Epidermal melanocyte (primary cell): ENCODE measurements around the gene RBM39.
"Not testable (repeated sequence)": the region's sequence is repeated elsewhere in the genome, so short reads cannot be mapped to it uniquely, and the experiment has no call there.

Experiments
- DNase-seq: peaks from one replicate; pipeline ENCODE4 v3.0.0; 2011; ENCODE audit warnings: low spot score; ENCODE audit not compliant: insufficient read length

RBM39 gene

GRCh38 chr20:35706591-35707529, 35.2 kb downstream of the RBM39 start:
- DNase-seq, result not testable (repeated sequence)

DNA sequence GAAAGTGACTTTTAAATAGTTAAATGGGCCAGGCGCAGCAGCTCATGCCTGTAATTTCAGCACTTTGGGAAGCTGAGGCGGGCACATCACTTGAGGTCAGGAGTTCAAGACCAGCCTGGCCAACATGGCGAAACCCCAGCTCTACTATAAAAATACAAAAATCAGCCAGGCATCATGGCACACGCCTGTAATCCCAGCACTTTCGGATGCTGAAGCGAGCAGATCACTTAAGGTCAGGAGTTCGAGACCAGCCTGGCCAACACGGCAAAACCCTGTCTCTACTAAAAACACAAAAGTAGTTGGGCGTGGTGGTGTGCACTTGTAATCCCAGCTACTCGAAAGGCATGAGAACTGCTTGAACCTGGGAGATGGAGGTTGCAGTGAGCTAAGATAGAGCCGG, 36.2 kb downstream of the RBM39 start:
- not testable (repeated sequence) for DNase-seq

- DNase-seq, result no peak
Measured at GRCh38 chr20:35704514-35705261, 37.4 kb downstream of the RBM39 start.

DNA sequence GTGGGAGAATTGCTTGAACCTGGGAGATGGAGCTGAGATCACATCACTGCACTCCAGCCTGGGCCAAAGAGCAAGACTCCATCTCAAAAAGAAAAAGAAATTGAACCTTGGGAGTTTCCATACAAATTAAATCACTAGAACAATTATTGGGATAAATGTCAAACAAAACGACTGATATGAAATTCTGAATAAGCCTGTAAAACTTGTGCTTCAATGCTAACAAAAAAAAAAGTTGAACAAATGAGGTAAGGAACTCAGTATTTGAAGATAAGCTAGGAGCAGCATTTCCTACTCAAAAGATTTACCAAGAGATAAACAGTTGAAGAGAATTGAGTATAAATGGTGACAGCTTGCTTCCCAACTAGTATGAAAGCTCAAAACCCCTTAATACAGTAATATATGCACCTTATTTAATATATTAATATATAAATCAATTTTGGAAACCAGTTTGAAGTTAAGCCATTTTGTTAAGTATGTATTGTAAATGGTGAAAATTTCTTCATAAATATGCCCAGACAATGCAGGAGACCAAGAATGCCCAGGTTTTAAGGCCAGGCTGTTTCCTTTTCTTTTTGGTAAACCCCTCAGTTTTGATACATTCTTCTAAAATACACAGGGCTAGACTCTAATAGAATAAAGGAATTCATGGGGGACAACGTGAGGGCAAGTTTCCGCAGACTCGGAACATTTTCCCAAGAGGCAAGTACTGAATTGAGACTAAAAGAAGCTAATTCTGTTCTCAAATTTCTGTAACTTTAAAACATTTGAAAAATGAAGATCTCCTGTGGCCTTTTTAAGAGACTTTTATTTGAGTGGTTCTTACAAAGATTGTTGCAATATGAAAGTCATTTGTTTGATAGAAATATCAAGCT, 39.0 kb downstream of the RBM39 start:
- no peak for DNase-seq

DNA sequence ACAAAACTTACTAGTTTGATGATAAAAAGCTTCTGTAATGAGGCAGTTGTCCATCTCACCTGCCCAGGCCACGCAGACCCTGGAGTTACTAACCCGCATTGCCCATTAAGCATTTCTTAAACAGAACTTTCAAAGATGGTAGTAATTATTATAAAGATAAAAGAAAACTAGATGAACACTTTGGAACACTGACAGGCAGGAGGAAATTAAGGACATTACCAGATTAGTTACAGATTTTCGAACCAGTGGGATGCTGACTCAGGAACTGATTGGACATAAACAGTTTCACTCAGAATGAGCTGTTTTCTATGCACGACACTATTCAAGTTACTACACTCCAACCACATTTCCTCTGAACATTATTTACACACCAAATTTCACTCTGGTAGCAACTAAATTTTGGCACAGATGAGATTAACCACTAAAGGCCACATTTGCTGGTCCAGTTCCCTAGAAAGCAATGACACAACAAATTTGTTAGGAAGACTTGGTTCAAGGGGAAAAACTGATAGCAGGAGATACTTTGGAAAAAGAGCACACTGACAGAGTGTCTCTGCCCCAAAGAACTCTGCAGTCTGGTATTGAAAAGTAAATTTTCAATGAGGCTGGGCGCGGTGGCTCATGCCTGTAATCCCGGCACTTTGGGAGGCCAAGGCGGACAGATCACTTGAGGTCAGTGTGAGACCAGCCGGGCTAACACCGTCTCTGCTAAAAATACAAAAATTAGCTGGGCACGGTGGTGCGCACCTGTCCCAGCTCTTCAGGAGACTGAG, 39.8 kb downstream of the RBM39 start:
- DNase-seq, result no peak

DNA sequence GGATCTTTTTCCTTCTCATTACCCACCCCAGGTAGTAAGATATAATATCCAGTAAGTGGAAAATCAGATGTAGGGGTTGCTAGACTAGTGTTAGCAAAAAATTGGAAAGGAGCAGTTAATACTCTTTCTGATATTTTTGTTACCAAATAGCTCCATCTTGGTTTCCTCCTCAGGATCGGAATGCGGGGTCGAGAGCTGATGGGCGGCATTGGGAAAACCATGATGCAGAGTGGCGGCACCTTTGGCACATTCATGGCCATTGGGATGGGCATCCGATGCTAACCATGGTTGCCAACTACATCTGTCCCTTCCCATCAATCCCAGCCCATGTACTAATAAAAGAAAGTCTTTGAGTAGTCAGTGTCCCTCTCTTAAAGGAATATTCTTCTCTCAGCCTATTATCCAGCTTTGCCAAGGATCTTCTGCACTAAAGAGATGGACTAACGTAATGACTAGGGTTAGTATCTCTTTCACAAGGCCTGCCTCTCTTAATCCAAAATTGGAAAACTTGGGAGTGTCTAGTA, 41.4 kb downstream of the RBM39 start:
- DNase-seq, result no peak

DNA sequence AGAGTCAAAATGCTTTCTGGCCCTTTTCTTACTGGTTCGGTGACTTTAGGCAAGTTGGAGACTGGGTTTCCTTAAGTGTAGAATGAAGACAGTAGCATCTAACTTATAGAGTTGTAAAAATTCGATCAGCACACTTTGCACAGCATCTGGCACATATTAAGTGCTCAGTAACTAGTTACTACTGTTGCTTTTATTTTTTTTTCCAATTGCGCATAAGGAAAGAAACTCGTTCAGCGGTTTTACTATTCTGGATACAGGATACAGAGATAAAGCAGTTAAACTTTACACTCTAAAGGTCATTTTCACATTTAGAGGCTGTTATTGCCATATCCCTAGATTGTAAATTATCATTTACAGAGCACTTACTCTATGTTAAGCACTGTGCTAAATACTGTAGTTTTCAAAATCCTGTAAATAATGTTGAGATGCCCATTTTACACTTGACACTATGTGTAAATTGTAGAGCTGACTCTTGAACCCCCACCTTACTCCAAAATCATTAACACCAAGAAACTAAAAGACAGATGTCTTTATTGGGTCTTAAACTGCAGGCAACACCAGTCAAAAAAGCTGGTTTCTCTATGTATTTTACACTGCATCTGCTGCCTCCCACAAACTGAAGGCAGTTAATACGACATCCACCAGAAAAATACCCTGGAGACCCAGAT, 42.0 kb downstream of the RBM39 start:
- no peak for DNase-seq

DNA sequence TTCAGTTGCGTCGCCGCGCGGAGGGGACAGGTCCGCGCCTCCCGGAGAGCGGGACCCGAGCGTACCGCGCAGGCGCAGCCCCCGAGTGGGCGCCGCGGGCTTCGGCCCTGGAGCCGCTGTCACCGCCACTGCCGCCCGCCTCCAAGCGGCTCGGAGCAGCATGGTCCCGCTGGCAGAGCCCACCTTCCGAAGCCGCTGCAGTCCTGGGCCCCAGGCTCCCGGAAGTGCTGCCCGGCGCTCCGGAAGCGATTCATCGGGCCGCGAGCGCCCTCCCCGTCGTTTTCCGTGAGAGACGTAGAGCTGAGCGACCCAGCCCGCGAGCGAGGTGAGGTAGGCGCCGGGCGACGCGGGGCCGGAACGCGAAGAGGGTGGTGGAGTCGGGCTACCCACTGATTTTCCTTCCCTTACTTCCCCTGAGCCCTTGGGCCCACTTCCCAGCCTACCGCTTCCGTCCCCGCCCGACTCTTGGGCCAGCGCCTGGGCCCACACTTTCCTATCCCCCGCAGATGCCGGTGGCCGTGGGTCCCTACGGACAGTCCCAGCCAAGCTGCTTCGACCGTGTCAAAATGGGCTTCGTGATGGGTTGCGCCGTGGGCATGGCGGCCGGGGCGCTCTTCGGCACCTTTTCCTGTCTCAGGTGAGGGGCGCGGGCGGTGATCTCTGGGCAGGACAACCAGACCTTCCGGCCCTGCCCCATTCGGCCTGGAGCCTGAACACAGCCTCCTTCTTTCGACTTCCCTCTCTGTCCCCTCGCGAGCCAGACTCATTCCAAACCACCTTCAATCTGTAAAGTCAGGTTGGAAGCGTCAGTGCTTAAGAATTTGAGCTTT, 42.7 kb downstream of the RBM39 start, which contains the start of the genes NFS1 and ROMO1:
TSS of gene NFS1 (minus strand) at position 226 of the 830 bp plus-strand sequence. CDS start at position 162, 64 bp downstream.
TSS of gene ROMO1 (plus strand) at position 279 of the 830 bp plus-strand sequence. CDS start at position 507, 228 bp downstream.
- DNase-seq, result peak; percentile 92

DNA sequence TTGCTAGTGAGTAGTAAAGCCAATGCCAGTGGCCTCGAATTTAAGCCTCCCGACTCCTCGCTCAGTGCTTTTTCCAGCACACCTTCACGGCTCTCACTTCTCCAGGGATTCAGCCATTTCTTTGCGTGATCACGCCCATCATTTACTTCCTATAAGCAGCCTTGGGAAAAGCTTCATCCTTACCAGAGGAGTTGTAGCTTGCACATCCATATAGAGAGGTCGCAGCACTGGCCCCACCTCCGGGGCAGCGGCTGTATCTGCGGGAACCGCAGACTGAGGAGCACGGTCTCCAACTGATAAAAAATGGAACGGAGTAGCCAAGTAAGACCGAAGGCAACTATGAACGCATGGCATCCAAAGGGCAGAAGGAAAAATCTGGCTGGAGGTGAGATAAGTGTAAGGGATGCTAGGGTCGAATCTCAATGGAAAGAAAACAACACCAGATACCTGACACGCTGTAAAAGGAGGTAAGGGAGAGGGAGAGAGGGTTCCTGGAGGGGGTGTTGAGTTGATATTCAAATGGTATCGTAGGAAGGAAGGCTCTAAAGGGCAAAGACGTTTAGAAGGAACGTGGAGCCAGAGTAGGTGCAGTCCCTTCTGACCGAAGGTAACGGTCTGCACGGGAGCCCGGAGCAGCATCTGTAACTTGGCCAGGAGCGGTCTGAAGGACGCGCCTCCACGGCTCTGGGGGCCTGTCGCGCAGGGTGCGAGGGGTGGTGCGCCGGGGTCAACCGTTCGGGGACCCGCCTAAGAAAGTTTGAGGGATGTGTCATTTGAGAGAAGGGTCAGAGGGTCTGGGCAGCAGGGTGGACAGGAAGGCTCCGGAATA, 43.5 kb downstream of the RBM39 start:
- DNase-seq, result peak; percentile 30

DNA sequence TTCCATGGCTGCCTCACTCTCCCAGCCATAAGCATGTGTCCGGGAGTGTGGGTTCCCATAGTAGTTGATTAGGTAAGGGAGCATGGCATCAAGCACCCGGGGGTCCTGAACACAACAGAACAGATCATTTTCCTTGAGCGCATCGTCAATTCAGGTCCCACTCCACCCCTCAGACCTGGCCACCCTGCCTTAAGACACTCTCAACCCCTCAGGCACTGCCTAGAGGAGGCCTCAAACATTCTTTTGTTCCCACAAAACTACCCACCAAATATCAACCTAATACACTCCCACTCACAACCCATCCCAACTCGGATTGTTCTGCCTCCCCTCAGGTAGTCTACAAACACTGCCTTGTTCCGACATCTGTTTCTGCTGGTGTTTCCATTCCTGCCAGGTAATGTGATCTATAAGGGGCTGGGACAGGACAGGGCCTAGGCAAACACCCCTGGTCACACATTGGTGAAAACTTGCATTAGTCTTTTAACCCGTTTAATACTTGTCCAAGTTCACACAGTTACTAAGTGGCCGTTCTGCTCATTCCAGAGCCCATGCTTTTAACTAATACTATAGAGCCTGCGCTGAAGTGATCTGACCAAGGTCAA, 44.3 kb downstream of the RBM39 start:
- DNase-seq, result no peak

GRCh38 chr20:35695978-35696377, 46.1 kb downstream of the RBM39 start:
- no peak for DNase-seq

GRCh38 chr20:35695245-35695749, 46.8 kb downstream of the RBM39 start:
- no peak for DNase-seq

DNA sequence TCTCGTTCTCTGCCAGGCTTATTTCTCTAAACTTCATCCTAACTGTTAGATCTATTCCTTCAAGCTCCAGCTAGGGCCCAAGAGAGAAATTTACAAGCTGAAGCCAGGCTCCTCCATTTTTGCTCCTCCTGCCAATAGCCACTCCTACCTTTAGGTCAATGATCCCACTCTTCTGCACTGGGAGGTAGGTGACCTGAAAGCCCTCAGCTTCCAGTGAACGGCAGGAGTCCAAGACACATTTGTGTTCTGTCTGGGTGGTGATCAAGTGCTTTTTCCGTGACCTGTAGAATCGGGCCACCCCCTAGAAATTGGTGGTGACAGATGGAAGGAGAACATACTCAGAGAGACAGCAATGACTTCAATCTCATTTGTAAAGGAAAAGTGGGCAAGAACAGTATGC, 51.8 kb downstream of the RBM39 start:
- no peak for DNase-seq

DNA sequence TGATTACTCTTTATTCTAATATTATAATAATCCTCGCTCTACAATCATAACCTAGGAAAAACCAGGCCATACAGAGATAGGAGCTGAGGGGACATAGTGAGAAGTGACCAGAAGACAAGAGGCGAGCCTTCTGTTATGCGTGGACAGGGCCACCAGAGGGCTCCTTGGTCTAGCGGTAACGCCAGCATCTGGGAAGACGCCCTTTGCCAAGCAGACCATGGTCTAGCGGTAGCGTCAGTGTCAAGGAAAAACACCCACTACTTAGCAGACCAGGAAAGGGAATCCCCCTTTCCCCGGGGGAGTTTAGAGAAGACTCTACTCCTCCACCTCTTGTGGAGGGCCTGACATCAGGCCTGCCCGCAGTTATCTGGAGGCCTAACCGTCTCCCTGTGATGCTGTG, 55.2 kb downstream of the RBM39 start:
- not testable (repeated sequence) for DNase-seq

DNA sequence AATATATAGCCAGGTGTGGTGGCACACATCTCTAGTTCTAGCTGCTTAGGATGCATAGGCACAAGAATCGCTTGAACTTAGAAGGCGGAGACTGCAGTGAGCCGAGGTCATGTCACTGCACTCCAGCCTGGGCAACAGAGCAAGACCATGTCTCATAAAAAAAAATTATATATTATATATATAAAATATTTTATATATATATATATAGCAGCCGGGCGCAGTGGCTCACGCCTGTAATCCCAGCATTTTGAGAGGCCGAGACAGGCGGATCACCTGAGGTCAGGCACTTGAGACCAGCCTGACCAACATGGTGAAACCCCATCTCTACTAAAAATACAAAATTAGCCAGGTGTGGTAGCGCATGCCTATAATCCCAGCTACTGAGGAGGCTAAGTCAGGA, 56.7 kb downstream of the RBM39 start:
- DNase-seq, result not testable (repeated sequence)

GRCh38 chr20:35681960-35682359, 60.1 kb downstream of the RBM39 start:
- DNase-seq, result no peak
